ENCODE results near the gene ADCY9.

GRCh38 chr16:3938471-3938842 is 177.8 kb downstream of the ADCY9 start:
- TF ChIP-seq CTCF (conservative IDR thresholded peaks at IDR 0.05; ENCODE audit: low read depth, low read length), result no peak
- no peak for TF ChIP-seq EZH2 (IDR thresholded peaks at IDR 0.05; ENCODE audit: borderline replicate concordance, low read depth, low read length, poor library complexity, severe bottlenecking)

All from A673 (cell line).